ENCODE measurements around the gene RPTN. TPM values are rescaled to one million over a fixed set of nuclear protein-coding genes. Genes with fewer than 3 reads are reported as not detected.
A peak's percentile ranks its signal among the peaks of the same experiment; 100 is the strongest.

Gene RPTN
- polyA plus RNA-seq, 4 donors = not detected

GRCh38 chr1:152112101-152112884 is 46.7 kb downstream of the RPTN start:
- no peak for DNase-seq (ENCODE audit: low read depth in 4 of 4, low spot score in 2 of 4)

DNA sequence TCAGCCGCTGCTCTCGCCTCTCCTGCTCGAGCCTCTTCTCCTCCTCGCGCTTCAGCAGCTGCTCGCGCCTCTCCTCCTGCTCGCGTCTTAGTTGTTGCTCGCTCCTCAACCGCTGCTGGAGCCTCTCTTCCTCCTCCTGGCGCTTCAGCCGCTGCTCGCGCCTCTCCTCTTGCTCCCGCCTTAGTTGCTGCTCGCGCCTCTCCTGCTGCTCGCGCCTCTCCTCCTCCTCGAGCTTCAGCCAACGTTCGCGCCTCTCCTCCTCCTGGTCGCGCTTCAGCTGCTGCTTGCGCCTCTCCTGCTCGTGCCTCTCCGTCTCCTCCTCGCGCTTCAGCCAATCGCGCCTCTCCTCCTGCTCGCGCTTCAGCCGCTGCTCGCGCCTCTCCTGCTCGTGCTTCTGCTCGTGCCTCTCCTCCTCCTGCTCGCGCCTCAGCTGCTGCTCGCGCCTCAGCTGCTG is 47.5 kb downstream of the RPTN start:
- DNase-seq (ENCODE audit: low read depth in 4 of 4, low spot score in 2 of 4) = peak in 1 of 4 donors; percentile 32

- no peak for DNase-seq (ENCODE audit: low read depth in 4 of 4, low spot score in 2 of 4)
Measured at GRCh38 chr1:152110860-152111514, 48.0 kb downstream of the RPTN start.

DNA sequence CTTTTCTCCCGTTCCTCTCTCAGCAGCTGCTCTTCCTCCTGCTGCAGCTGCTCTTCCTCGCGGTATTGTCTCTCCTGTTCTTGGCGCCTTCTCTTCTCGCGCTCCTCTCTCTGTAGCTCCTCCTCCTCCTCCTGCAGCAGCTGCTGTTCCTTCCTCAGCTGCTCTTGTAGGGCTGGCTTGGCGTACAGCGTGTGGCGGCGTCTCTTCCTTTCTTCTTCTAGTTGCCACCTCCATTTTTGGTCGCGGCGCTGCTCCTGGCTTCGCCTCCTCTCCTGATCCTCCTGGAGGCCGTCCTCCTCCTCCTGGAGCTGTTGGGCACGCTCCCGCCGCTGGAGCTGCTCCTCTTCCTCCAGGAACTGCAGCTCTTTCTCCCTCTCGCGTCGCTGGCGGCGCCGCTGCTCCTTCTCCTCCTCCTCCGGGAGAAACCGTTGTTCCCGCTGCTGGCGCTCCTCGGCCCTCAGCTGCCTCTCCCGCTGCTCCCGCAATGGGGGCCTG is 48.6 kb downstream of the RPTN start:
- DNase-seq (ENCODE audit: low read depth in 4 of 4, low spot score in 2 of 4) = no peak

DNA sequence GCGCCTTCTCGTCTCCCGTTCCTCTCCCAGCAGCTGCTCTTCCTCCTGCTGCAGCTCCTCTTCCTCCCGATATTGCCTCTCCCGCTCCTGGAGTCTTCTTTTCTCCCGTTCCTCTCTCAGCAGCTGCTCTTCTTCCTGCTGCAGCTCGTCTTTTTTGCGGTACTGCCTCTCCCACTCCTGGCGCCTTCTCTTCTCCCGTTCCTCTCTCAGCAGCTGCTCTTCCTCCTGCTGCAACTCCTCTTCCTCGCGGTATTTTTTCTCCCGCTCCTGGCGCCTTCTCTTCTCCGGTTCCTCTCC is 49.1 kb downstream of the RPTN start:
- no peak for DNase-seq (ENCODE audit: low read depth in 4 of 4, low spot score in 2 of 4)

DNA sequence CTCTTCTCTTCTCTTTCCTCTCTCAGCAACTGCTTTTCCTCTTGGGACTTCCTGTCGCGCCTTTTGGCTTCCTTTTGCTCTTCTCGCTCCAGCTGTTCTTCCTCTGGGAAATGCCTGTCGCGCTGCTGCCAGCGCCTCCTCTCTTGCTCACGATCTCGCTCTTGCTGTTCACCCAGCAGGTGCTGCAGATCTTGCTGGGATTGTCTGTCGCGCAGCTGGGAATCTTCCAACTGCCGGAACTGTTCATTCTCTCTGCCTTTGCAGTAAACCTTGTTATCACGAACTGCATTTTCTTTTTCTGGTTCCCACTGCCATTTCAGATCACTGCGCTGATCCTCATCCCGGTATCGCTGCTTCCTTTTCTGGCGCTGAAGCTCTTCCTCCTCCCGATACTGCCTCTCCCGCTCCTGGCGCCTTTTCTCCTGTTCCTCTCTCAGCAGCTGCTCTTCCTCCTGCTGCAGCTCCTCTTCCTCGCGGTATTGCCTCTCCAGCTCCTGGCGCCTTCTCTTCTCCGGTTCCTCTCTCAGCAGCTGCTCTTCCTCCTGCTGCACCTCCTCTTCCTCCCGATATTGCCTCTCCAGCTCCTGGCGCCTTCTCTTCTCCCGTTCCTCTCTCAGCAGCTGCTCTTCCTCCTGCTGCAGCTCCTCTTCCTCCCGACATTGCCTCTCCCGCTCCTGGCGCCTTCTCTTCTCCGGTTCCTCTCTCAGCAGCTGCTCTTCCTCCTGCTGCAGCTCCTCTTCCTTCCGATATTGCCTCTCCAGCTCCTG is 49.6 kb downstream of the RPTN start:
- no peak for DNase-seq (ENCODE audit: low read depth in 4 of 4, low spot score in 2 of 4)

DNA sequence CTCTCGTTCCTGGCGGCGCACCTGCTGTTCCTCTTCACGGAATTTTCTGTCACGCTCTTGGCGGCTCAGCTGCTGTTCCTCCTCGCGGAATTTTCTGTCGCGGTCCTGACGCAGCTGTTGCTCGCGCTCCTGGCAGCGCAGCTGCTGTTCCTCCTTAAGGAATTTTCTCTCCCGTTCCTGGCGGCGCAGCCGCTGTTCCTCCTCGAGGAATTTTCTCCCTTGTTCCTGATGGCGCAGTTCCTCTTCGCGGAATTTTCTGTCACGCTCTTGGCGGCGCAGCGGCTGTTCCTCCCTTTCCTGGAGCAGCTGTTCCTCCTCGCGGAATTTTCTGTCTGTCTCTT is 50.2 kb downstream of the RPTN start:
- DNase-seq (ENCODE audit: low read depth in 4 of 4, low spot score in 2 of 4) = no peak

DNA sequence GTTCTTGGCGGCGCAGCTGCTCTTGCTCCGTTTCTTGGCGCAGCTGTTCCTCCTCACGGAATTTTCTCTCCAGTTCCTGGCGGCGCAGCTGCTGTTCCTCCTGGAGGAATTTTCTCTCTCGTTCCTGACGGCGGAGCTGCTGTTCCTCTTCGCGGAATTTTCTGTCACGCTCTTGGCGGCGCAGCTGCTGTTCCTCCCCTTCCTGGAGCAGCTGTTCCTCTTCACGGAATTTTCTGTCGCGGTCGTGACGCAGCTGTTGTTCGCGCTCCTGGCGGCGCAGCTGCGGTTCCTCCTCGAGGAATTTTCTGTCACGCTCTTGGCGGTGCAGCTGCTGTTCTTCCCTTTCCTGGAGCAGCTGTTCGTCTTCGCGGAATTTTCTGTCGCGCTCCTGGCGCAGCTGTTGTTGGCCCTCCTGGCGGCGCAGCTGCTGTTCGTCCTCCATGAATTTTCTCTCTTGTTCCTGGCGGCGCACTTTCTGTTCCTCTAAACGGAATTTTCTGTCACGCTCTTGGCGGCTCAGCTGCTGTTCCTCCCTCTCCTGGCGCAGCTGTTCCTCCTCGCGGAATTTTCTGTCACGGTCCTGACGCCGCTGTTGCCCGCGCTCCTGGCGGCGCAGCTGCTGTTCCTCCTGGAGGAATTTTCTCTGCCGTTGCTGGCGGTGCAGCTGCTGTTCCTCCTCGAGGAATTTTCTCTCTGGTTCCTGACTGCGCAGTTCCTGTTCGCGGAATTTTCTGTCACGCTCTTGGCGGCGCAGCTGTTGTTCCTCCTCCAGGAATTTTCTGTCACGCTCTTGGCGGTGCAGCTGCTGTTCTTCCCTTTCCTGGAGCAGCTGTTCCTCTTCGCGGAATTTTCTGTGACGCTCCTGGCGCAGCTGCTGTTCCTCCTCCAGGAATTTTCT is 50.8 kb downstream of the RPTN start:
- no peak for DNase-seq (ENCODE audit: low read depth in 4 of 4, low spot score in 2 of 4)

- DNase-seq (ENCODE audit: low read depth in 4 of 4, low spot score in 2 of 4) = no peak
Measured at GRCh38 chr1:152107031-152107983, 51.7 kb downstream of the RPTN start.

- DNase-seq (ENCODE audit: low read depth in 4 of 4, low spot score in 2 of 4) = no peak
Measured at GRCh38 chr1:152104854-152105253, 54.2 kb downstream of the RPTN start.

Other genes with a start within 250 kb of the RPTN start
- 10 to 100 TPM; 18.1 to 44.6 (median 31.7) TPM for gene THEM4, start 249.7 kb downstream of the RPTN start, polyA plus RNA-seq (ENCODE audit: insufficient read length in 4 of 4)
- 100 to 1,000 TPM; 194 to 269 (median 233) TPM for gene S100A10, start 165.4 kb downstream of the RPTN start, polyA plus RNA-seq (ENCODE audit: insufficient read length in 4 of 4)
- gene S100A11, start 122.2 kb downstream of the RPTN start, polyA plus RNA-seq (ENCODE audit: insufficient read length in 4 of 4) = 100 to 1,000 TPM; 215 to 317 (median 278) TPM
- not detected for gene TCHHL1, start 70.2 kb downstream of the RPTN start, polyA plus RNA-seq (ENCODE audit: insufficient read length in 4 of 4)
- gene TCHH, start 43.8 kb downstream of the RPTN start, polyA plus RNA-seq (ENCODE audit: insufficient read length in 4 of 4) = under 1 TPM; 0.05 to 0.08 (median 0.06) TPM
- gene HRNR, start 65.0 kb upstream of the RPTN start, polyA plus RNA-seq (ENCODE audit: insufficient read length in 4 of 4) = 1 to 10 TPM in 1 of 4 donors, under 1 TPM in 3; 0.11 to 1.7 (median 0.52) TPM
- gene FLG, start 166.0 kb upstream of the RPTN start, polyA plus RNA-seq (ENCODE audit: insufficient read length in 4 of 4) = 1 to 10 TPM; 2.1 to 3.2 (median 2.9) TPM
- gene FLG2, start 200.8 kb upstream of the RPTN start, polyA plus RNA-seq (ENCODE audit: insufficient read length in 4 of 4) = under 1 TPM; 0.04 to 0.35 (median 0.15) TPM